Effector memory CD8-positive, alpha-beta T cell (primary cell): ENCODE measurements around the gene TNS2.

Experiments
- ATAC-seq: fragments of 150-1000 bp; cut with Tn5 transposase; replicated peaks from 2 replicates; pipeline ENCODE4 v1.10.0; 2021; ENCODE audit warnings: mild to moderate bottlenecking, moderate library complexity
- DNase-seq, 3 experiments: peaks; one replicate each; pipeline ENCODE4 v3.0.0; 2021
- H3K27ac Mint-ChIP-seq, 2 donors: one replicate each; pipeline ENCODE4 v1.8.0; 2022; ENCODE audit warnings: mild to moderate bottlenecking in 2 of 2, mixed read lengths in 2 of 2, moderate library complexity in 2 of 2
- H3K27me3 Mint-ChIP-seq, 2 donors: one replicate each; pipeline ENCODE4 v1.8.0; 2022; ENCODE audit warnings: mixed read lengths in 2 of 2
- H3K36me3 Mint-ChIP-seq: one replicate; pipeline ENCODE4 v1.8.0; 2022; ENCODE audit warnings: mild to moderate bottlenecking, moderate library complexity, mixed read lengths; ENCODE audit not compliant: insufficient read depth
- H3K4me1 Mint-ChIP-seq, 2 donors: one replicate each; pipeline ENCODE4 v1.8.0; 2022; ENCODE audit warnings: low read depth in 2 of 2, mixed read lengths in 2 of 2
- H3K4me3 Mint-ChIP-seq, 2 donors: one replicate each; pipeline ENCODE4 v1.8.0; 2022; ENCODE audit warnings: mild to moderate bottlenecking in 2 of 2, mixed read lengths in 2 of 2, moderate library complexity in 2 of 2
- H3K9me3 Mint-ChIP-seq, 2 donors: one replicate each; pipeline ENCODE4 v1.8.0; 2022; ENCODE audit warnings: mixed read lengths in 2 of 2

The TNS2 gene

GRCh38 chr12:53056296-53056695, 6.4 kb downstream of the TNS2 start:
- Mint-ChIP-seq H3K9me3 (no peaks in the 10 kb centered on the region), H3K4me1 (peaks cover 12 to 14% of the 10 kb centered on the region in 2 donors), H3K27me3 (peaks cover 0 to 11% of the 10 kb centered on the region in 2 donors), H3K4me3 (no peak overlapping the region), H3K36me3 (peaks cover 7% of the 10 kb centered on the region), H3K27ac (no peak overlapping the region)
- ATAC-seq (no peak), DNase-seq (no peak)

GRCh38 chr12:53056901-53057300, 7.0 kb downstream of the TNS2 start:
- Mint-ChIP-seq H3K36me3 (peaks cover 9% of the 10 kb centered on the region), H3K9me3 (no peaks in the 10 kb centered on the region), H3K27ac (no peak overlapping the region), H3K4me3 (no peak overlapping the region), H3K4me1 (peaks cover 14% of the 10 kb centered on the region in 2 donors), H3K27me3 (peaks cover 0 to 11% of the 10 kb centered on the region in 2 donors)
- no peak for DNase-seq
- ATAC-seq, result no peak

GRCh38 chr12:53057816-53058500, 8.1 kb downstream of the TNS2 start:
- H3K36me3 Mint-ChIP-seq, result peaks cover 12% of the 10 kb centered on the region
- no peaks in the 10 kb centered on the region for H3K9me3 Mint-ChIP-seq
- H3K4me3 Mint-ChIP-seq, result no peak overlapping the region
- no peak overlapping the region for H3K27ac Mint-ChIP-seq
- H3K27me3 Mint-ChIP-seq, result peaks cover 0 to 11% of the 10 kb centered on the region in 2 donors
- ATAC-seq, result no peak
- no peak for DNase-seq
- peaks cover 12 to 14% of the 10 kb centered on the region in 2 donors for H3K4me1 Mint-ChIP-seq

- ATAC-seq, result no peak
- no peak for DNase-seq
- peaks cover 11% of the 10 kb centered on the region for H3K36me3 Mint-ChIP-seq
- H3K4me3 Mint-ChIP-seq, result no peak overlapping the region
- no peak overlapping the region for H3K27ac Mint-ChIP-seq
- H3K9me3 Mint-ChIP-seq, result no peaks in the 10 kb centered on the region
- peaks cover 12% of the 10 kb centered on the region in 2 donors for H3K4me1 Mint-ChIP-seq
- H3K27me3 Mint-ChIP-seq, result peaks cover 0 to 11% of the 10 kb centered on the region in 2 donors
These were observed 9.0 kb downstream of the TNS2 start for GRCh38 chr12:53058674-53059433.

GRCh38 chr12:53059434-53060063, 9.7 kb downstream of the TNS2 start:
- H3K27me3 Mint-ChIP-seq, result peaks cover 0 to 11% of the 10 kb centered on the region in 2 donors
- H3K9me3 Mint-ChIP-seq, result no peaks in the 10 kb centered on the region
- H3K4me3 Mint-ChIP-seq, result no peak overlapping the region
- peaks cover 8% of the 10 kb centered on the region for H3K36me3 Mint-ChIP-seq
- no peak for DNase-seq
- H3K27ac Mint-ChIP-seq, result peak overlapping the region in 1 of 2 donors; percentile 60
- ATAC-seq, result no peak
- peaks cover 7 to 8% of the 10 kb centered on the region in 2 donors for H3K4me1 Mint-ChIP-seq

- Mint-ChIP-seq H3K4me1 (peaks cover 7 to 8% of the 10 kb centered on the region in 2 donors), H3K27ac (peak overlapping the region in 1 of 2 donors; percentile 60), H3K4me3 (no peak overlapping the region), H3K9me3 (no peaks in the 10 kb centered on the region), H3K27me3 (peaks cover 0 to 11% of the 10 kb centered on the region in 2 donors), H3K36me3 (peaks cover 12% of the 10 kb centered on the region)
- ATAC-seq (no peak), DNase-seq (no peak)
These were observed 10.3 kb downstream of the TNS2 start for GRCh38 chr12:53060064-53060720.

GRCh38 chr12:53060721-53061276, 10.9 kb downstream of the TNS2 start:
- ATAC-seq, result no peak
- no peak overlapping the region for H3K4me3 Mint-ChIP-seq
- H3K9me3 Mint-ChIP-seq, result no peaks in the 10 kb centered on the region
- no peak overlapping the region for H3K27ac Mint-ChIP-seq
- peaks cover 0 to 11% of the 10 kb centered on the region in 2 donors for H3K27me3 Mint-ChIP-seq
- no peak for DNase-seq
- H3K36me3 Mint-ChIP-seq, result peaks cover 13% of the 10 kb centered on the region
- H3K4me1 Mint-ChIP-seq, result peaks cover 3 to 5% of the 10 kb centered on the region in 2 donors

GRCh38 chr12:53061404-53062010, 11.6 kb downstream of the TNS2 start:
- Mint-ChIP-seq H3K9me3 (no peaks in the 10 kb centered on the region), H3K4me3 (no peak overlapping the region), H3K36me3 (peaks cover 21% of the 10 kb centered on the region), H3K27me3 (peaks cover 0 to 11% of the 10 kb centered on the region in 2 donors), H3K27ac (no peak overlapping the region), H3K4me1 (peaks cover 9 to 12% of the 10 kb centered on the region in 2 donors)
- no peak for DNase-seq
- no peak for ATAC-seq

GRCh38 chr12:53062011-53062961, 12.4 kb downstream of the TNS2 start:
- no peak for DNase-seq
- no peak for ATAC-seq
- H3K27ac Mint-ChIP-seq, result peak overlapping the region in 1 of 2 donors; percentile 41
- H3K4me3 Mint-ChIP-seq, result no peak overlapping the region
- peaks cover 26% of the 10 kb centered on the region for H3K36me3 Mint-ChIP-seq
- no peaks in the 10 kb centered on the region for H3K9me3 Mint-ChIP-seq
- H3K4me1 Mint-ChIP-seq, result peaks cover 9 to 13% of the 10 kb centered on the region in 2 donors
- peaks cover 0 to 11% of the 10 kb centered on the region in 2 donors for H3K27me3 Mint-ChIP-seq

- Mint-ChIP-seq H3K27me3 (peaks cover 0 to 5% of the 10 kb centered on the region in 2 donors), H3K9me3 (no peaks in the 10 kb centered on the region), H3K27ac (peak overlapping the region in 1 of 2 donors; percentile 41), H3K4me3 (no peak overlapping the region), H3K4me1 (peaks cover 9 to 14% of the 10 kb centered on the region in 2 donors), H3K36me3 (peaks cover 27% of the 10 kb centered on the region)
- DNase-seq, result no peak
- no peak for ATAC-seq
These were observed 13.3 kb downstream of the TNS2 start for GRCh38 chr12:53062977-53063707.

- H3K27me3 Mint-ChIP-seq, result no peaks in the 10 kb centered on the region
- H3K4me3 Mint-ChIP-seq, result no peak overlapping the region
- H3K27ac Mint-ChIP-seq, result no peak overlapping the region
- peaks cover 28% of the 10 kb centered on the region for H3K36me3 Mint-ChIP-seq
- H3K4me1 Mint-ChIP-seq, result peaks cover 10 to 17% of the 10 kb centered on the region in 2 donors
- ATAC-seq (no peak), DNase-seq (no peak)
- H3K9me3 Mint-ChIP-seq, result no peaks in the 10 kb centered on the region
These were observed 14.1 kb downstream of the TNS2 start for GRCh38 chr12:53063708-53064612.
